ENCODE results near the gene CNNM2. TPM values are rescaled to one million over a fixed set of nuclear protein-coding genes. Genes with fewer than 3 reads are reported as not detected.
"Not testable (repeated sequence)": the region's sequence is repeated elsewhere in the genome, so short reads cannot be mapped to it uniquely, and the experiment has no call there.

The CNNM2 gene
- polyA plus RNA-seq, 3 donors: 9.8 to 11.4 (median 11.1) TPM

- DNase-seq (ENCODE audit: extremely low read depth in 1 of 11, low read depth in 9 of 11, low spot score in 4 of 11): no peak
Measured at GRCh38 chr10:103114876-103115275, 196.8 kb downstream of the CNNM2 start.

- no peak for DNase-seq (ENCODE audit: extremely low read depth in 1 of 11, low read depth in 9 of 11, low spot score in 4 of 11)
Measured at GRCh38 chr10:103117247-103117646, 199.2 kb downstream of the CNNM2 start.

- DNase-seq (ENCODE audit: extremely low read depth in 1 of 11, low read depth in 9 of 11, low spot score in 4 of 11): no peak
Measured at GRCh38 chr10:103120546-103120945, 202.5 kb downstream of the CNNM2 start.

GRCh38 chr10:103120977-103121735 is 203.1 kb downstream of the CNNM2 start:
- DNase-seq (ENCODE audit: extremely low read depth in 1 of 11, low read depth in 9 of 11, low spot score in 4 of 11): no peak

- DNase-seq (ENCODE audit: extremely low read depth in 1 of 11, low read depth in 9 of 11, low spot score in 4 of 11): no peak
Measured at GRCh38 chr10:103123282-103124024, 205.4 kb downstream of the CNNM2 start.

GRCh38 chr10:103124420-103125096 is 206.5 kb downstream of the CNNM2 start:
- no peak for DNase-seq (ENCODE audit: extremely low read depth in 1 of 11, low read depth in 9 of 11, low spot score in 4 of 11)

- no peak for DNase-seq (ENCODE audit: extremely low read depth in 1 of 11, low read depth in 9 of 11, low spot score in 4 of 11)
Measured at GRCh38 chr10:103125323-103126267, 207.5 kb downstream of the CNNM2 start.

GRCh38 chr10:103127241-103127640 is 209.1 kb downstream of the CNNM2 start:
- no peak for DNase-seq (ENCODE audit: extremely low read depth in 1 of 11, low read depth in 9 of 11, low spot score in 4 of 11)

GRCh38 chr10:103130180-103130579 is 212.1 kb downstream of the CNNM2 start:
- DNase-seq (ENCODE audit: extremely low read depth in 1 of 11, low read depth in 9 of 11, low spot score in 4 of 11): not testable (repeated sequence)

GRCh38 chr10:103130910-103131309 is 212.8 kb downstream of the CNNM2 start:
- no peak for DNase-seq (ENCODE audit: extremely low read depth in 1 of 11, low read depth in 9 of 11, low spot score in 4 of 11)

GRCh38 chr10:103135168-103135567 is 217.1 kb downstream of the CNNM2 start:
- not testable (repeated sequence) for DNase-seq (ENCODE audit: extremely low read depth in 1 of 11, low read depth in 9 of 11, low spot score in 4 of 11)

- no peak for DNase-seq (ENCODE audit: extremely low read depth in 1 of 11, low read depth in 9 of 11, low spot score in 4 of 11)
Measured at GRCh38 chr10:103139803-103140202, 221.7 kb downstream of the CNNM2 start.

Other genes with a start within 250 kb of the CNNM2 start
- 10 to 100 TPM; 27.5 to 35.8 (median 31.5) TPM for gene ARL3, start 203.9 kb upstream of the CNNM2 start, polyA plus RNA-seq (ENCODE audit: insufficient read length in 3 of 3)
- 10 to 100 TPM; 52.6 to 61.8 (median 58.4) TPM for gene SFXN2, start 203.7 kb upstream of the CNNM2 start, polyA plus RNA-seq (ENCODE audit: insufficient read length in 3 of 3)
- gene WBP1L, start 174.3 kb upstream of the CNNM2 start, polyA plus RNA-seq (ENCODE audit: insufficient read length in 3 of 3): 10 to 100 TPM; 40.9 to 48.8 (median 46.5) TPM
- under 1 TPM; 0.39 to 0.66 (median 0.54) TPM for gene CYP17A1, start 80.9 kb upstream of the CNNM2 start, polyA plus RNA-seq (ENCODE audit: insufficient read length in 3 of 3)
- gene BORCS7, start 64.0 kb upstream of the CNNM2 start, polyA plus RNA-seq (ENCODE audit: insufficient read length in 3 of 3): 10 to 100 TPM; 49.8 to 60.3 (median 53.2) TPM
- gene AS3MT, start 48.8 kb upstream of the CNNM2 start, polyA plus RNA-seq (ENCODE audit: insufficient read length in 3 of 3): 10 to 100 TPM; 18.7 to 23.2 (median 20.8) TPM

Data from renal cortex interstitium (tissue), 11 donors.